Transverse colon (tissue), 4 donors: ENCODE results near the gene ARGLU1. TPM values are rescaled to one million over a fixed set of nuclear protein-coding genes. Genes with fewer than 3 reads are reported as not detected.
A peak's percentile ranks its signal among the peaks of the same experiment; 100 is the strongest.

Experiments
- DNase-seq: peaks from one replicate; pipeline ENCODE4 v3.0.0-alpha.2; 2019
- H3K27ac ChIP-seq, 4 donors: fragments of 200-600 bp; sonication (generic); 2 replicates each; pipeline ENCODE4 v1.5.1; 2016 to 2018; ENCODE audit warnings: inconsistent platforms in 4 of 4
- H3K27me3 ChIP-seq: fragments of 200-600 bp; sonication (generic); 2 replicates; pipeline ENCODE4 v1.5.1; 2017; ENCODE audit warnings: inconsistent platforms
- H3K36me3 ChIP-seq, 4 donors: fragments of 200-600 bp; sonication (generic); 2 replicates each; pipeline ENCODE4 v1.5.1; 2017 to 2019; ENCODE audit warnings: inconsistent platforms in 4 of 4
- H3K4me1 ChIP-seq, 4 donors: fragments of 200-600 bp; sonication (generic); 2 replicates each; pipeline ENCODE4 v1.5.1; 2017 to 2020; ENCODE audit warnings: inconsistent platforms in 4 of 4
- H3K4me3 ChIP-seq, 4 donors: fragments of 200-600 bp; sonication (generic); 1 replicate in 1 of 4; 2 replicates in 3 of 4; pipeline versions ENCODE4 v1.5.1 to v1.6.1; 2017 to 2019; ENCODE audit warnings: inconsistent platforms in 4 of 4
- H3K9me3 ChIP-seq, 2 donors: fragments of 200-600 bp; sonication (generic); 2 replicates each; pipeline ENCODE4 v1.5.1; 2017 to 2019; ENCODE audit warnings: inconsistent platforms in 2 of 2
- EP300 ChIP-seq: sonication (generic); formaldehyde crosslinking; IDR thresholded peaks from one replicate; pipeline ENCODE4 v1.6.1; 2017; ENCODE audit warnings: antibody characterized with exemption, low read depth
- POLR2A ChIP-seq: fragments of 450-650 bp; IDR thresholded peaks from one replicate; pipeline ENCODE4 v1.6.1; 2016; ENCODE audit warnings: antibody characterized with exemption, mild to moderate bottlenecking, moderate library complexity
- POLR2AphosphoS5 ChIP-seq, 3 donors: sonication (generic); formaldehyde crosslinking; IDR thresholded peaks; one replicate each; pipeline ENCODE4 v1.6.1; 2016; ENCODE audit warnings: antibody characterized with exemption in 3 of 3
- WGBS, 2 donors: methylation state at CpG; one replicate each; pipeline ENCODE4 v1.1.5; 2018; ENCODE audit warnings: low coverage in 1 of 2; 5-methylcytosine and 5-hydroxymethylcytosine counted together
- in situ Hi-C, 4 donors: fragments of 200-750 bp; cut with MboI; loops; one replicate each; pipeline versions ENCODE4 v1.15.0 to v1.15.1; 2017; ENCODE audit warnings: low sequenced_read_pairs in 3 of 4, low pct_ligation_motif_present in 1 of 4, low pct_unique_long_range_greater_than_20kb in 1 of 4
- intact Hi-C: fragments of 100-400 bp; cut with DNase I; formaldehyde crosslinking; loops from one replicate; pipeline ENCODE4 v1.15.1; 2023; ENCODE audit warnings: low total_unique reads
- total RNA-seq, 4 donors: library from RNA; depleted of rRNA; stranded (reverse); fragments of >200 nt; gene quantifications; one replicate each; pipeline ENCODE4 v1.1.0, GENCODE V29; 2016
- TF ChIP-seq, protein P1 (sequence below), 5 experiments: fragments of 200-600 bp in 3 of 5; fragments of 450-650 bp in 2 of 5; sonication (generic) in 3 of 5; IDR thresholded peaks; 1 replicate in 2 of 5; 2 replicates in 3 of 5; pipeline ENCODE4 v1.5.1; 2016 to 2017; ENCODE audit warnings: antibody characterized with exemption in 5 of 5, inconsistent platforms in 3 of 5, mild to moderate bottlenecking in 2 of 5, moderate library complexity in 1 of 5

ARGLU1 gene
- total RNA-seq, 4 donors from 2014 or later, result 106 to 155 (median 155) TPM

DNA sequence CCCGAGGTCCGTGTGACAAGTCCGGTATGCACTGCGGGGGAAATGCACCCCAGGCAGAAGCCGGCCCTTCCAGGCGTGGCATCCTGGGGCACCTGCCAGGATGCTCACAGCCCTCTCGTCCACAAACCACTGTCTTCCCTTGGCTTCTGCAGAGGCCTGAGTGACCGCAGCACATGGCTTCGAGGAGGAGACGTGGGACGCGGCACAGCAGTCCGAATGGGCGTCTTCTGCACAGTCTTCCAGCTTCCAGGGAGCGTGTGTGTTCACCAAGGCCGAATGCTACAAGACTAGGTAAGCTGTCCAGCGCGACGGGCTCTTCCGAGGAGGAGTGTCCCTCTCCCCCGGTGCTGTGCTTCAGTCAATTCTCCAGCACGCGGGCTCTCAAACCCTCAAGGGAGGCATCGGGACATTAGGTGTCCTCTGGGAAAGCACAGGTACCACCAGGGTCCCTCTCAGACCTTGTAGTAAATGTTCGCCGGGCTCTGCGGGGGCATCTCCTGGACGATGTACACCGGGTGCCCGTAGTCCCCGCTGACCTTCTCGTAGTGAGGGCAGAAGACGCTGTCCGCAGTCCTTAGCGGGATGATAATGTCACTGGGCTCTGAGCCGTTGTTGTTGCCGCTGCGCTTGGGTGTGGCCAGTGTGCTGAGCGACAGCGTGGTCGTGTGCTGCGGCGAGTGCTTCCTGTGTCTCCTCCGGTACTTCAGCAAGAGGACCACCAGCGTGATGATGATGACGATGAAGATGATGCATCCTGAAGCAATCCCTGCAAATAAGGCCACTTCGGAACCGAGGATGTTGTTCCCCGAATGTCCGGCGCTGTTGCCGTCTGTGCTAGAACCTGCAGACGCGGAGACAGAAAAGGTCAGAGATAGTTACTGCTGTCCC, 75.1 kb downstream of the ARGLU1 start:
- no peaks in the 10 kb centered on the region for H3K27me3 ChIP-seq
- intact Hi-C loops (no loop called here), in situ Hi-C loops (no loop called here)
- H3K27ac ChIP-seq, result peak overlapping the region in 3 of 4 donors; percentile 24 to 48 (median 45)
- peaks cover 0 to 44% (median 15%) of the 10 kb centered on the region in 4 donors for H3K4me1 ChIP-seq
- H3K36me3 ChIP-seq, result peaks cover 0 to 13% (median 6%) of the 10 kb centered on the region in 4 donors
- no peak overlapping the region for H3K4me3 ChIP-seq
- DNase-seq, result no peak
- 85 to 91% methylated on average over 10 to 53 of the region's 54 CpGs for WGBS, 2 donors
- H3K9me3 ChIP-seq, result no peaks in the 10 kb centered on the region
- TF ChIP-seq, protein P1, sequence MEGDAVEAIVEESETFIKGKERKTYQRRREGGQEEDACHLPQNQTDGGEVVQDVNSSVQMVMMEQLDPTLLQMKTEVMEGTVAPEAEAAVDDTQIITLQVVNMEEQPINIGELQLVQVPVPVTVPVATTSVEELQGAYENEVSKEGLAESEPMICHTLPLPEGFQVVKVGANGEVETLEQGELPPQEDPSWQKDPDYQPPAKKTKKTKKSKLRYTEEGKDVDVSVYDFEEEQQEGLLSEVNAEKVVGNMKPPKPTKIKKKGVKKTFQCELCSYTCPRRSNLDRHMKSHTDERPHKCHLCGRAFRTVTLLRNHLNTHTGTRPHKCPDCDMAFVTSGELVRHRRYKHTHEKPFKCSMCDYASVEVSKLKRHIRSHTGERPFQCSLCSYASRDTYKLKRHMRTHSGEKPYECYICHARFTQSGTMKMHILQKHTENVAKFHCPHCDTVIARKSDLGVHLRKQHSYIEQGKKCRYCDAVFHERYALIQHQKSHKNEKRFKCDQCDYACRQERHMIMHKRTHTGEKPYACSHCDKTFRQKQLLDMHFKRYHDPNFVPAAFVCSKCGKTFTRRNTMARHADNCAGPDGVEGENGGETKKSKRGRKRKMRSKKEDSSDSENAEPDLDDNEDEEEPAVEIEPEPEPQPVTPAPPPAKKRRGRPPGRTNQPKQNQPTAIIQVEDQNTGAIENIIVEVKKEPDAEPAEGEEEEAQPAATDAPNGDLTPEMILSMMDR (IDR thresholded peaks at IDR 0.05), result no peak
- no peak for TF ChIP-seq POLR2AphosphoS5 (IDR thresholded peaks at IDR 0.05)
- TF ChIP-seq EP300, result no peak
- no peak for TF ChIP-seq POLR2A

DNA sequence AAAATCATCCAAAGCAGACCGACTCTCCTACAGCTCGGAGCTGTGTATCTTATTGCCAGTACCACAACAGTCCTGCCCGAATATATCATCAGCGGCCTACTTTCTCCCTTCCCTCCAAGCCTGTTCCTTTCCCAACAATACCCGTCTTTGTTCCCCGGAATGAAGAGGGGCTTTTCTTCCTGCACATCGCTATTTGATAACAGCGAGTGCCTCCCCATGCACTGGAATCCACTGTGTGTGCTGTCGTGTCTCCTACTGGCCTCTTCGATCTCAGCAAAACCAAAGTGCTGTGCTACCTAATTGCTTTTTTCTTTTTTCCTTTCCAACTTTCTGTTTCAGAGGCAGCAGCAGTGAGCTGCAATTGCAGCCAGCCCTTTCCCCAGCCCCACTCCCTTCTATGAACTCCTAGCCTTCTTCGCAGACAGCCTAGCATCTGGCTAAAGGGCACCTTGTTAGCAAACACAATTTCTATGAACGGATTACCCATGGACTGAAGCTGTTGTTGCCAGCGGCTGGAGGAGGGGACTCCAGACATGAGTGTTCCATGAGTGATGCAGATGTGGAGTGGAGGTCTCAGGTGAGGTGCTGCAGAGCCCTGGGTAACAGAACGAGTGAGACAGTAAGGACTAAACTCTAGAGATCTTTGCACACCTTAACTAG, 75.9 kb downstream of the ARGLU1 start:
- intact Hi-C loops, result no loop called here
- no peaks in the 10 kb centered on the region for H3K9me3 ChIP-seq
- TF ChIP-seq, protein P1 (IDR thresholded peaks at IDR 0.05), result no peak
- no peak for TF ChIP-seq POLR2A
- no peak for TF ChIP-seq EP300
- TF ChIP-seq POLR2AphosphoS5 (IDR thresholded peaks at IDR 0.05), result no peak
- peaks cover 0 to 37% (median 12%) of the 10 kb centered on the region in 4 donors for H3K4me1 ChIP-seq
- H3K27me3 ChIP-seq, result no peaks in the 10 kb centered on the region
- no peak for DNase-seq
- H3K4me3 ChIP-seq, result no peak overlapping the region
- H3K27ac ChIP-seq, result peak overlapping the region in 3 of 4 donors; percentile 5 to 45 (median 23)
- H3K36me3 ChIP-seq, result peaks cover 0 to 13% (median 6%) of the 10 kb centered on the region in 4 donors
- in situ Hi-C loops, result no loop called here
- 86 to 91% methylated on average over 12 to 14 of the region's 14 CpGs for WGBS, 2 donors

Other genes with a start within 250 kb of the ARGLU1 start
- 10 to 100 TPM; 46.8 to 84.2 (median 77.6) TPM for gene EFNB2, start 32.5 kb downstream of the ARGLU1 start, total RNA-seq